Measurements from ENCODE around the gene FNIP2.

Gene FNIP2

GRCh38 chr4:158817562-158818296 lies 48.9 kb downstream of the FNIP2 start:
- Histone ChIP-seq H3K18ac (ENCODE audit: low read length) (peak overlapping the region; percentile 56), H3K9me3 (ENCODE audit: insufficient read depth, low read depth, low read length) (no peaks in the 10 kb centered on the region), H3K27ac (ENCODE audit: low read depth, low read length) (no peak overlapping the region), H3K4me3 (ENCODE audit: low read depth, low read length) (no peak overlapping the region), H2AK5ac (ENCODE audit: low read length) (no peak overlapping the region), H2BK12ac (ENCODE audit: low read length) (peak overlapping the region; percentile 11), H3K79me2 (ENCODE audit: control insufficient read depth, insufficient read depth, low read length, poor library complexity) (peaks cover 2% of the 10 kb centered on the region), H4K12ac (ENCODE audit: low read depth, low read length) (no peak overlapping the region), H3K79me1 (ENCODE audit: low read length) (peaks cover 1% of the 10 kb centered on the region), H3K4me2 (ENCODE audit: low read length) (no peak overlapping the region), H4K8ac (ENCODE audit: low read depth, low read length) (no peak overlapping the region), H3K9ac (ENCODE audit: low read length) (no peak overlapping the region), H2AFZ (ENCODE audit: insufficient read depth, low read length, poor library complexity) (no peak overlapping the region), H3K23ac (ENCODE audit: low read length) (no peak overlapping the region), H3K4ac (ENCODE audit: low read depth, low read length) (peak overlapping the region; percentile 55), H3K27me3 (ENCODE audit: insufficient read depth, low read length) (no peaks in the 10 kb centered on the region), H2BK5ac (ENCODE audit: low read depth, low read length, poor library complexity) (no peak overlapping the region), H3K14ac (ENCODE audit: low read length) (peak overlapping the region; percentile 30), H2BK120ac (ENCODE audit: insufficient read depth, low read length, poor library complexity) (no peak overlapping the region), H3K4me1 (ENCODE audit: control insufficient read depth in 1 of 2, insufficient read depth in 2 of 2, low read length in 2 of 2) (peaks cover 3 to 7% of the 10 kb centered on the region in 2 experiments), H4K91ac (ENCODE audit: low read depth, low read length) (peak overlapping the region; percentile 24), H3K36me3 (ENCODE audit: control insufficient read depth in 1 of 2, insufficient read depth in 2 of 2, low read length in 2 of 2) (peaks cover 0 to 2% of the 10 kb centered on the region in 2 experiments)
- WGBS (ENCODE audit: extremely low coverage, insufficient coverage, insufficient read length): no CpG with 5 or more reads among the region's 10 CpGs
- peak in 1 of 2 donors; percentile 71 for DNase-seq

DNA sequence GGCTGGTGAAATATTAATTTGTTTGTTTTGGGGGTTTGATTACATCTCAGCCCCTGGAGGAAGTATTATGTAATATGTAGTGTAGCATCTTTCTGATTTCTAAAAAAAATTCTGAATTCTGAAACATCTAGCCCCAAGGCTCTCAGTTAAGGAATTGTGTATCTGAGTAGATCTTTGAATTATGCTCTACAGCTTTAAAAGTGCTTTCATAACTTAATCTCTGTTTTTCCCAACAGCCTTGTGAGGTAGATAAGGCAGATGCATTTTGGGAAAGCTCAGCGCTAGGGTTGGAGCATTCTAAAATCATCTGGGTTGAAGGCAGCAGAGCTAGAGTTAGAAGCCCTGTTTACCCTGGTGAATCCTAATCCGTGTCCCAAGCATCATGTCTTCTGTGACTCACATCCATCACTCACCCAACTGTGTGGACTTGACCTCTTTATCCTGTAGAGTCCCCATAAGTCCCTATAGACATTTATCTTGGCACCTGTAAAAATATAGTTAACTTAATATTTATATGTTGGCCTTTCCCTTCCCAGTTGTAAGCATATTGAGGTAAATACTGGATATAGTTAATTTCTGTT lies 49.8 kb downstream of the FNIP2 start:
- WGBS (ENCODE audit: extremely low coverage, insufficient coverage, insufficient read length): no CpG with 5 or more reads among the region's 2 CpGs
- no peak overlapping the region for H2AK5ac ChIP-seq (ENCODE audit: low read length)
- no peak overlapping the region for H4K91ac ChIP-seq (ENCODE audit: low read depth, low read length)
- H3K4ac ChIP-seq (ENCODE audit: low read depth, low read length): no peak overlapping the region
- H3K18ac ChIP-seq (ENCODE audit: low read length): no peak overlapping the region
- H4K12ac ChIP-seq (ENCODE audit: low read depth, low read length): no peak overlapping the region
- H3K23ac ChIP-seq (ENCODE audit: low read length): no peak overlapping the region
- peaks cover 0 to 2% of the 10 kb centered on the region in 2 experiments for H3K36me3 ChIP-seq (ENCODE audit: control insufficient read depth in 1 of 2, insufficient read depth in 2 of 2, low read length in 2 of 2)
- peaks cover 2% of the 10 kb centered on the region for H3K79me2 ChIP-seq (ENCODE audit: control insufficient read depth, insufficient read depth, low read length, poor library complexity)
- peaks cover 3 to 7% of the 10 kb centered on the region in 2 experiments for H3K4me1 ChIP-seq (ENCODE audit: control insufficient read depth in 1 of 2, insufficient read depth in 2 of 2, low read length in 2 of 2)
- no peak overlapping the region for H3K14ac ChIP-seq (ENCODE audit: low read length)
- H3K79me1 ChIP-seq (ENCODE audit: low read length): peaks cover 1% of the 10 kb centered on the region
- H3K27ac ChIP-seq (ENCODE audit: low read depth, low read length): no peak overlapping the region
- no peak overlapping the region for H3K9ac ChIP-seq (ENCODE audit: low read length)
- no peak overlapping the region for H3K4me2 ChIP-seq (ENCODE audit: low read length)
- no peak overlapping the region for H2BK5ac ChIP-seq (ENCODE audit: low read depth, low read length, poor library complexity)
- no peaks in the 10 kb centered on the region for H3K27me3 ChIP-seq (ENCODE audit: insufficient read depth, low read length)
- peak in 1 of 2 donors; percentile 60 for DNase-seq
- H3K4me3 ChIP-seq (ENCODE audit: low read depth, low read length): no peak overlapping the region
- no peaks in the 10 kb centered on the region for H3K9me3 ChIP-seq (ENCODE audit: insufficient read depth, low read depth, low read length)
- no peak overlapping the region for H2AFZ ChIP-seq (ENCODE audit: insufficient read depth, low read length, poor library complexity)
- no peak overlapping the region for H2BK120ac ChIP-seq (ENCODE audit: insufficient read depth, low read length, poor library complexity)
- no peak overlapping the region for H2BK12ac ChIP-seq (ENCODE audit: low read length)
- no peak overlapping the region for H4K8ac ChIP-seq (ENCODE audit: low read depth, low read length)

DNA sequence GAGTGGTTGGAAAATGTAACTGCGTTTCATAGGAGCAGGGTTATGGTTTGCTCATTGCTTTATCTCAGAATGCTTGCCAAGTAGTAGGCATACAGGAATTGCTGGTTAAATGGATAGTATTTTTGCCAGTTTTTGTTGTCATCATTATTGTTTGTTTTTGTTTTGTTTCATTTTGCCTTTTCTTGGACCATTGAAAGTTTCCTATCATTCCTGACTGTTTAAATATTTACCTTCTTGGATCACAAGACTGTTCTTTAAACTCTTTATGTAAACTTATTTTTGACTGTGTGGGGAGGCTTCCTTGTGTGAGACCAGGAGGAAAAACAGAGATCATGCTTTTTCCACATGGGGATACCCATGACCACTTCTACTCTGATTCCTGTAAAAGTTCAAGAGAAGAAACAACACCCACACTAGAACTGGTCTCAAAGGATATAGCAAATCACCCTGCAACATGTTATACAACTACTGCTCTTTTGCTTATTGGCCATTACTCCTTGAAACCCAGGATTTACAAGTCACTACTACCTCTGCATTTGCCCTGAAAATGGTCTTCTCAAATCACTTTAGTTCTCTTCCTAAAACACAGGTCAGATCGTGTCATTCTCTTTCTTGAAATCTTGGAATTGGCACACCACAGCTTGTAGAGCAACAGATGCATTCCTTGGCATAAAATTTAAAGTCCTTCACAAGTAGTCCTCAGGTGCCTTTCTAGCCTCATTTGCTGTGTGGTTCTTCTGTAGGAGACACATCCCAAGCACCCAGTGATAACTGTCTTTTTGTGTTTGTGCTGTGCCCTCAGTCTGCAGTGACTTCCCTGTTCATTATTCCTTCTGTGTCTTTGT lies 51.3 kb downstream of the FNIP2 start:
- H3K4ac ChIP-seq (ENCODE audit: low read depth, low read length): no peak overlapping the region
- H4K12ac ChIP-seq (ENCODE audit: low read depth, low read length): no peak overlapping the region
- peaks cover 7 to 11% of the 10 kb centered on the region in 2 experiments for H3K4me1 ChIP-seq (ENCODE audit: control insufficient read depth in 1 of 2, insufficient read depth in 2 of 2, low read length in 2 of 2)
- H3K79me1 ChIP-seq (ENCODE audit: low read length): peaks cover 6% of the 10 kb centered on the region
- H3K23ac ChIP-seq (ENCODE audit: low read length): no peak overlapping the region
- H3K4me3 ChIP-seq (ENCODE audit: low read depth, low read length): no peak overlapping the region
- no peak overlapping the region for H2BK5ac ChIP-seq (ENCODE audit: low read depth, low read length, poor library complexity)
- no peak overlapping the region for H3K18ac ChIP-seq (ENCODE audit: low read length)
- no peak overlapping the region for H4K8ac ChIP-seq (ENCODE audit: low read depth, low read length)
- WGBS (ENCODE audit: extremely low coverage, insufficient coverage, insufficient read length): 100% methylated on average over 1 of the region's 2 CpGs
- no peak for DNase-seq
- H3K4me2 ChIP-seq (ENCODE audit: low read length): no peak overlapping the region
- H3K9ac ChIP-seq (ENCODE audit: low read length): no peak overlapping the region
- H2AK5ac ChIP-seq (ENCODE audit: low read length): peak overlapping the region; percentile 83
- peaks cover 0 to 2% of the 10 kb centered on the region in 2 experiments for H3K36me3 ChIP-seq (ENCODE audit: control insufficient read depth in 1 of 2, insufficient read depth in 2 of 2, low read length in 2 of 2)
- no peak overlapping the region for H4K91ac ChIP-seq (ENCODE audit: low read depth, low read length)
- H2BK120ac ChIP-seq (ENCODE audit: insufficient read depth, low read length, poor library complexity): no peak overlapping the region
- no peaks in the 10 kb centered on the region for H3K9me3 ChIP-seq (ENCODE audit: insufficient read depth, low read depth, low read length)
- H2BK12ac ChIP-seq (ENCODE audit: low read length): no peak overlapping the region
- H3K27ac ChIP-seq (ENCODE audit: low read depth, low read length): no peak overlapping the region
- no peaks in the 10 kb centered on the region for H3K27me3 ChIP-seq (ENCODE audit: insufficient read depth, low read length)
- H2AFZ ChIP-seq (ENCODE audit: insufficient read depth, low read length, poor library complexity): no peak overlapping the region
- no peak overlapping the region for H3K14ac ChIP-seq (ENCODE audit: low read length)
- H3K79me2 ChIP-seq (ENCODE audit: control insufficient read depth, insufficient read depth, low read length, poor library complexity): no peaks in the 10 kb centered on the region

- no peak overlapping the region for H2BK120ac ChIP-seq (ENCODE audit: insufficient read depth, low read length, poor library complexity)
- H3K4me2 ChIP-seq (ENCODE audit: low read length): no peak overlapping the region
- H3K4ac ChIP-seq (ENCODE audit: low read depth, low read length): no peak overlapping the region
- H3K9me3 ChIP-seq (ENCODE audit: insufficient read depth, low read depth, low read length): no peaks in the 10 kb centered on the region
- H4K91ac ChIP-seq (ENCODE audit: low read depth, low read length): no peak overlapping the region
- H3K4me1 ChIP-seq (ENCODE audit: control insufficient read depth in 1 of 2, insufficient read depth in 2 of 2, low read length in 2 of 2): peaks cover 9 to 17% of the 10 kb centered on the region in 2 experiments
- H3K4me3 ChIP-seq (ENCODE audit: low read depth, low read length): no peak overlapping the region
- no peak overlapping the region for H2AFZ ChIP-seq (ENCODE audit: insufficient read depth, low read length, poor library complexity)
- H3K9ac ChIP-seq (ENCODE audit: low read length): no peak overlapping the region
- H3K27ac ChIP-seq (ENCODE audit: low read depth, low read length): no peak overlapping the region
- H2AK5ac ChIP-seq (ENCODE audit: low read length): no peak overlapping the region
- no peaks in the 10 kb centered on the region for H3K27me3 ChIP-seq (ENCODE audit: insufficient read depth, low read length)
- H2BK12ac ChIP-seq (ENCODE audit: low read length): no peak overlapping the region
- H3K23ac ChIP-seq (ENCODE audit: low read length): no peak overlapping the region
- no peaks in the 10 kb centered on the region for H3K36me3 ChIP-seq (ENCODE audit: control insufficient read depth in 1 of 2, insufficient read depth in 2 of 2, low read length in 2 of 2)
- peaks cover 4% of the 10 kb centered on the region for H3K79me1 ChIP-seq (ENCODE audit: low read length)
- no peak overlapping the region for H3K18ac ChIP-seq (ENCODE audit: low read length)
- H4K12ac ChIP-seq (ENCODE audit: low read depth, low read length): no peak overlapping the region
- no peak overlapping the region for H3K14ac ChIP-seq (ENCODE audit: low read length)
- H2BK5ac ChIP-seq (ENCODE audit: low read depth, low read length, poor library complexity): no peak overlapping the region
- peak in 1 of 2 donors; percentile 37 for DNase-seq
- WGBS (ENCODE audit: extremely low coverage, insufficient coverage, insufficient read length): no CpG with 5 or more reads among the region's 4 CpGs
- H4K8ac ChIP-seq (ENCODE audit: low read depth, low read length): no peak overlapping the region
- H3K79me2 ChIP-seq (ENCODE audit: control insufficient read depth, insufficient read depth, low read length, poor library complexity): no peaks in the 10 kb centered on the region
These were observed 52.6 kb downstream of the FNIP2 start for GRCh38 chr4:158821228-158821971.

All from trophoblast cell (in vitro differentiated cells and primary cell).